Mesenchymal stem cell (in vitro differentiated cells and primary cell): ENCODE measurements around the gene CD40LG. TPM values are rescaled to one million over a fixed set of nuclear protein-coding genes. Genes with fewer than 3 reads are reported as not detected.

Source experiments
- DNase-seq: peaks from one replicate; pipeline ENCODE4 v3.0.0-alpha.2; 2013
- H2AFZ ChIP-seq: one replicate; pipeline ENCODE4 v1.6.1; 2013; ENCODE audit warnings: low read depth, mild to moderate bottlenecking, control low read depth, inconsistent platforms, low read length, moderate library complexity
- H2AK5ac ChIP-seq: 2 replicates; pipeline ENCODE4 v1.6.1; 2013; ENCODE audit warnings: low read length, moderate library complexity, mild to moderate bottlenecking, inconsistent platforms; ENCODE audit not compliant: severe bottlenecking
- H2BK120ac ChIP-seq: one replicate; pipeline ENCODE4 v1.6.1; 2013; ENCODE audit warnings: low read depth, mild to moderate bottlenecking, inconsistent platforms, low read length, moderate library complexity
- H2BK12ac ChIP-seq, 2 experiments: one replicate each; pipeline ENCODE4 v1.6.1; 2013; ENCODE audit warnings: inconsistent platforms in 2 of 2, low read length in 2 of 2, mild to moderate bottlenecking in 2 of 2, moderate library complexity in 2 of 2, control low read depth in 1 of 2
- H2BK15ac ChIP-seq: one replicate; pipeline ENCODE4 v1.6.1; 2013; ENCODE audit warnings: mild to moderate bottlenecking, low read depth, inconsistent platforms; ENCODE audit not compliant: poor library complexity, severe bottlenecking
- H2BK5ac ChIP-seq: 2 replicates; pipeline ENCODE4 v1.6.1; 2013; ENCODE audit warnings: low read depth, mild to moderate bottlenecking, low read length, control low read depth, inconsistent platforms; ENCODE audit not compliant: poor library complexity, severe bottlenecking
- H3K14ac ChIP-seq, 2 experiments: one replicate each; pipeline ENCODE4 v1.6.1; 2013; ENCODE audit warnings: inconsistent platforms in 2 of 2, low read length in 2 of 2, control low read depth in 1 of 2, mild to moderate bottlenecking in 1 of 2, moderate library complexity in 1 of 2
- H3K18ac ChIP-seq, 2 experiments: one replicate each; pipeline ENCODE4 v1.6.1; 2013; ENCODE audit warnings: inconsistent platforms in 2 of 2, low read length in 2 of 2, control low read depth in 1 of 2, low read depth in 1 of 2, mild to moderate bottlenecking in 1 of 2
- H3K23ac ChIP-seq, 2 experiments: one replicate each; pipeline ENCODE4 v1.6.1; 2013; ENCODE audit warnings: inconsistent platforms in 2 of 2, low read length in 2 of 2, mild to moderate bottlenecking in 2 of 2, moderate library complexity in 2 of 2, control low read depth in 1 of 2
- H3K27ac ChIP-seq: 2 replicates; pipeline ENCODE4 v1.5.1; 2013; ENCODE audit warnings: mild to moderate bottlenecking, moderate library complexity, low read length, control low read depth, inconsistent platforms; ENCODE audit not compliant: poor library complexity, severe bottlenecking
- H3K27me3 ChIP-seq, 2 experiments: 2 replicates each; pipeline versions ENCODE4 v1.6.1 to v1.7.0; 2013; ENCODE audit warnings: low read length in 2 of 2, mild to moderate bottlenecking in 2 of 2, moderate library complexity in 2 of 2, control low read depth in 1 of 2, inconsistent platforms in 1 of 2; ENCODE audit not compliant: control insufficient read depth in 1 of 2, insufficient read depth in 1 of 2
- H3K36me3 ChIP-seq, 2 experiments: 2 replicates each; pipeline versions ENCODE4 v1.6.1 to v1.7.0; 2013; ENCODE audit warnings: low read length in 2 of 2, control low read depth in 1 of 2, inconsistent platforms in 1 of 2, low read depth in 1 of 2, mild to moderate bottlenecking in 1 of 2; ENCODE audit not compliant: insufficient read depth in 2 of 2, control insufficient read depth in 1 of 2
- H3K4ac ChIP-seq, 2 experiments: one replicate each; pipeline ENCODE4 v1.6.1; 2013; ENCODE audit warnings: inconsistent platforms in 2 of 2, low read length in 2 of 2, mild to moderate bottlenecking in 2 of 2, moderate library complexity in 2 of 2, control low read depth in 1 of 2, low read depth in 1 of 2
- H3K4me1 ChIP-seq: 2 replicates; pipeline ENCODE4 v1.6.1; 2013; ENCODE audit warnings: low read depth, low read length, control low read depth; ENCODE audit not compliant: control insufficient read depth, insufficient read depth
- H3K4me2 ChIP-seq: 2 replicates; pipeline ENCODE4 v1.6.1; 2013; ENCODE audit warnings: low read length, mild to moderate bottlenecking, inconsistent platforms; ENCODE audit not compliant: poor library complexity, severe bottlenecking
- H3K4me3 ChIP-seq, 2 experiments: 2 replicates each; pipeline versions ENCODE4 v1.5.1 to v1.7.0; 2013; ENCODE audit warnings: low read length in 2 of 2, mild to moderate bottlenecking in 2 of 2, control low read depth in 1 of 2, low read depth in 1 of 2; ENCODE audit not compliant: insufficient read depth in 1 of 2
- H3K79me1 ChIP-seq: replicated peaks from 2 replicates; pipeline ENCODE4 v1.6.1; 2013; ENCODE audit warnings: mild to moderate bottlenecking, control low read depth, low read length, inconsistent platforms; ENCODE audit not compliant: poor library complexity, severe bottlenecking
- H3K9ac ChIP-seq: 2 replicates; pipeline ENCODE4 v1.7.0; 2013; ENCODE audit warnings: mild to moderate bottlenecking, low read length, moderate library complexity
- H3K9me3 ChIP-seq: 2 replicates; pipeline ENCODE4 v1.7.0; 2013; ENCODE audit warnings: mild to moderate bottlenecking, low read length; ENCODE audit not compliant: control insufficient read depth
- H4K8ac ChIP-seq: one replicate; pipeline ENCODE4 v1.6.1; 2013; ENCODE audit warnings: inconsistent platforms, mild to moderate bottlenecking, low read length, moderate library complexity
- H4K91ac ChIP-seq: one replicate; pipeline ENCODE4 v1.6.1; 2013; ENCODE audit warnings: mild to moderate bottlenecking, low read length, inconsistent platforms
- WGBS: methylation state at CpG from one replicate; pipeline ENCODE4 v1.1.7; 2013; ENCODE audit warnings: mixed read lengths; 5-methylcytosine and 5-hydroxymethylcytosine counted together
- polyA plus RNA-seq, 2 experiments: library from polyadenylated mRNA; stranded (reverse); fragments of 200-250 nt; gene quantifications; one replicate each; pipeline ENCODE4 v1.2.3, GENCODE V29; 2013

The CD40LG gene
- not detected for polyA plus RNA-seq (2013, experiment 1 of 2)
- polyA plus RNA-seq (2013, experiment 2 of 2) = not detected

- no peak within 1 kb of the TSS for H3K4me2 ChIP-seq
- H2BK12ac ChIP-seq = no peak within 1 kb of the TSS
- H2AK5ac ChIP-seq = no peak within 1 kb of the TSS
- H2BK120ac ChIP-seq = no peak within 1 kb of the TSS
- H4K8ac ChIP-seq = no peak within 1 kb of the TSS
- H3K9me3 ChIP-seq = peaks cover 4% of the 10 kb centered on the region
- H2BK15ac ChIP-seq = no peak within 1 kb of the TSS
- peaks cover 0 to 6% of the 10 kb centered on the region in 2 experiments for H3K27me3 ChIP-seq
- H3K4me3 ChIP-seq = no peak within 1 kb of the TSS
- 83% methylated on average over 7 of the region's 10 CpGs for WGBS
- no peak for DNase-seq
- H3K4ac ChIP-seq = no peak within 1 kb of the TSS
- no peak within 1 kb of the TSS for H3K27ac ChIP-seq
- no peak within 1 kb of the TSS for H2BK5ac ChIP-seq
- no peak within 1 kb of the TSS for H3K14ac ChIP-seq
- no peak within 1 kb of the TSS for H3K18ac ChIP-seq
- no peaks in the 10 kb centered on the region for H3K36me3 ChIP-seq
- H3K9ac ChIP-seq = no peak within 1 kb of the TSS
- no peaks in the 10 kb centered on the region for H3K4me1 ChIP-seq
- H4K91ac ChIP-seq = no peak within 1 kb of the TSS
- H3K23ac ChIP-seq = no peak within 1 kb of the TSS
- no peak within 1 kb of the TSS for H2AFZ ChIP-seq
- H3K79me1 ChIP-seq = no peaks in the 10 kb centered on the region
These were observed at the start of gene CD40LG for GRCh38 chrX:136647677-136648360. Gene CD40LG (plus strand): TSS chrX:136648158. CDS start chrX:136648249, 91 bp downstream.

- no peak for DNase-seq
These were observed 49.3 kb upstream of the CD40LG start for GRCh38 chrX:136598631-136599030.

GRCh38 chrX:136600059-136600458 is 47.9 kb upstream of the CD40LG start:
- Histone ChIP-seq H2BK15ac (no peak overlapping the region), H2BK5ac (no peak overlapping the region), H3K9me3 (no peaks in the 10 kb centered on the region), H3K4me3 (no peak overlapping the region), H3K23ac (no peak overlapping the region), H4K91ac (no peak overlapping the region), H2BK120ac (no peak overlapping the region), H2AK5ac (no peak overlapping the region), H3K9ac (no peak overlapping the region), H3K4ac (no peak overlapping the region), H3K14ac (no peak overlapping the region), H3K36me3 (no peaks in the 10 kb centered on the region), H2BK12ac (no peak overlapping the region), H2AFZ (no peak overlapping the region), H4K8ac (no peak overlapping the region), H3K79me1 (no peaks in the 10 kb centered on the region), H3K4me2 (no peak overlapping the region), H3K4me1 (no peaks in the 10 kb centered on the region), H3K18ac (no peak overlapping the region), H3K27me3 (peaks cover 0 to 5% of the 10 kb centered on the region in 2 experiments), H3K27ac (no peak overlapping the region)
- DNase-seq = no peak
- WGBS = no CpG with 5 or more reads among the region's 1 CpG

More at GRCh38 chrX:136598631-136599030, 49.3 kb upstream of the CD40LG start:
- Histone ChIP-seq H2BK120ac (no peak overlapping the region), H4K91ac (no peak overlapping the region), H3K18ac (no peak overlapping the region), H3K23ac (no peak overlapping the region), H2AFZ (no peak overlapping the region), H4K8ac (no peak overlapping the region), H2AK5ac (no peak overlapping the region), H3K9ac (no peak overlapping the region), H2BK15ac (no peak overlapping the region), H2BK12ac (no peak overlapping the region), H3K27me3 (peaks cover 0 to 5% of the 10 kb centered on the region in 2 experiments), H2BK5ac (no peak overlapping the region), H3K9me3 (no peaks in the 10 kb centered on the region), H3K27ac (no peak overlapping the region), H3K4me2 (no peak overlapping the region), H3K14ac (no peak overlapping the region), H3K4ac (no peak overlapping the region), H3K36me3 (no peaks in the 10 kb centered on the region), H3K79me1 (no peaks in the 10 kb centered on the region), H3K4me3 (no peak overlapping the region), H3K4me1 (no peaks in the 10 kb centered on the region)
- 89% methylated on average over 7 of the region's 8 CpGs for WGBS

GRCh38 chrX:136607236-136607635 is 40.7 kb upstream of the CD40LG start:
- Histone ChIP-seq H4K8ac (no peak overlapping the region), H2BK120ac (no peak overlapping the region), H3K9me3 (peaks cover 5% of the 10 kb centered on the region), H2BK5ac (no peak overlapping the region), H3K4me1 (no peaks in the 10 kb centered on the region), H3K79me1 (no peaks in the 10 kb centered on the region), H3K18ac (no peak overlapping the region), H3K23ac (no peak overlapping the region), H3K4me3 (no peak overlapping the region), H3K4me2 (no peak overlapping the region), H3K27me3 (no peaks in the 10 kb centered on the region), H3K27ac (no peak overlapping the region), H2AFZ (no peak overlapping the region), H3K4ac (no peak overlapping the region), H3K14ac (no peak overlapping the region), H2BK15ac (no peak overlapping the region), H3K36me3 (no peaks in the 10 kb centered on the region), H2AK5ac (no peak overlapping the region), H2BK12ac (no peak overlapping the region), H3K9ac (no peak overlapping the region), H4K91ac (no peak overlapping the region)
- WGBS = 69% methylated on average over 2 of the region's 3 CpGs
- no peak for DNase-seq
